ENCODE results near the gene CD93. TPM values are rescaled to one million over a fixed set of nuclear protein-coding genes. Genes with fewer than 3 reads are reported as not detected.

The CD93 gene
- polyA plus RNA-seq, 1 donor: 49.7 TPM

DNA sequence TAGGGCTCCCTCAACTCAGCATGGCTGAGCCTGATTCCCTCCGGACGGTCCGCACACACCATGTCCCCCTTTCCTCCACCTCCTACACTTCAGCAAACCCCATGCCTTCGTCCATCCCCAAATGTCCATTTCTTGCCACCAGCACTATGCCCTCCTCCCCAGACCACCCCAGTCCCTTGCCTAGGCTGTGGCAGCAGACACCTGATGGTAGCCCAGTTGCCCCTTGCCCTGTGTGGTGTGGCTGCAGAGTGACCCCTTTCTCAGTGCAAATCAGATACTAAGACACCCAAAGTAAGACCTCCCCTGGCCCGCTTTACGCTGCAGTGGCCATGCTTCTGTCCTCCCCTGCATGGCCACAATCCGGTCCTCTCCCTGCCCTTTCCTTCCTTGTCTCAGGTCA is 34.1 kb upstream of the CD93 start:
- DNase-seq (ENCODE audit: low read depth): no peak

DNA sequence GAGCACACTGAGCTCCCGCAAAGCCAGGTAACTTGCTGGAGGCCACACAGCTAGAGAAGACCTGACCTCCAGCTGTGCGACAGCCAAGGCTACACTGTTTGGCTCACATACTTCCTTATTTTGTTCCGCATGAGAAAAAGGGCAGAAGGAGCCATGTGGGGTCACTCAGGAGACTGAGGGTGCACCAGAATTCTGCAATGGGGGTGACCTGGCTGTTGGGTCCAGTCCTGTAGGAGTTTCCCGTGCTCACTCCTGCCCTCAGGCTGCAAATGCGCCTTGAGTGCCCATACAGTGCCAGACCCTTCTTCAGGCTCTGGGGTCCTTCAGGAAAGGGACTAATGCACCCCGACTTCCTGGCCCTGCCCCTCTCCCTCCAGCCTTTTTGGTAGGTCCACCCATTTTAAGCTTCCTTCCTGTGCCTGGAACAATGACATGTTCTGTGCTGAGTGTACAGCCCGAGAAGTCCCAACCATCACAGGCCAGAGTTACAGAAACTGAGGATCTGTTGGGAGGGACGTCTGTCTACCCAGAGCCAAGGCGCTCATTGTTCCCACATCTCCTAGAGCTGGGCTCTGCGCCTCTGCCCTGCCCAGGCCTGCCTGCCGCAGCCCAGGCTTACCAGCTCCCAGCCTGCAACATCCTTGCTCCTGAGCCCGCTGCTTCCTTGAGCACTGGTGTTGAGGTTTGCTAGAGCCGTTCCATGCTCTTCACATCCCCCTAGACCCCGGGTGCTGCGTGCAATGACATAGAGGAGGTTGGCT is 33.5 kb upstream of the CD93 start:
- DNase-seq (ENCODE audit: low read depth): no peak

- no peak for DNase-seq (ENCODE audit: low read depth)
These were observed 32.6 kb upstream of the CD93 start for GRCh38 chr20:23118766-23119165.

- no peak for DNase-seq (ENCODE audit: low read depth)
These were observed 32.0 kb upstream of the CD93 start for GRCh38 chr20:23118144-23118543.

GRCh38 chr20:23117738-23118137 is 31.6 kb upstream of the CD93 start:
- no peak for DNase-seq (ENCODE audit: low read depth)

GRCh38 chr20:23116311-23117089 is 30.4 kb upstream of the CD93 start:
- no peak for DNase-seq (ENCODE audit: low read depth)

DNA sequence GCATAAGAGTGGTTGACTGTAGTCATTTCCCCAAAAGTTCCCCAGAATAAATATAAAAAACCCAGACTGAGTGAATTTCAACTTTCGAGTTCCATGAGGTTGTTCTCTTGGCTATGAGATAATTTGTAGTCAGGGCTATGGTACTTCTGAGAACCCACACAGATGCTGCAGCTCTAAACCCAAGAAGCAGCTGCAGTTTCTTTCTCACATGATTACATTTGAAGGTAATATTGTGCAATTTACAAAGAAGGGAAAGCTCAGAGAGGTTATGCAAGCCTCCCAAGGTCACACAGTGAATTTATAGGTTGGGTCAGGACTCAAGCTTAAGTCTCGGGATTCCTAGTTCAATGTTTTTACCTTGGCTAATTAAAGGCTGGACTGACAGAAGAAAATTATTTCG is 29.7 kb upstream of the CD93 start:
- no peak for DNase-seq (ENCODE audit: low read depth)

- no peak for DNase-seq (ENCODE audit: low read depth)
These were observed 28.4 kb upstream of the CD93 start for GRCh38 chr20:23114448-23115082.

DNA sequence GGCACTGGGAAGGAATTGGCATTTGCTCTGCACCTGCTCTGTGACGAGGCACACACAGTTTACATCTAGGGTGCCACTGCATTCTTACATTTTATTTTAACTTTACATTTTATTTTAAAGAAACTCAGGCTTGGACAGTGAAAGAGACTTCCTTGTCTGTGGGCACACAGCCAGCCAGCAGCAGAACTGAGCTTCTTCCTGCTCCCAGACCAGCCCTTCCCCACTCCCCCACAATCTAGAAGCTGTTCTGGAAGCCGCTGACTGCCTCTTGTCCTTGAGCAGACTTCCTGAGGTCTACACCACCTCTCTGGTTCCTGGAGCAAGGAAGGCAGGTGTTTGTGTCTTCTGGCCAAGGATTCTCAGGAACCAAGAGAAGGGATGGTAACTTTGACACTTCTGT is 27.9 kb upstream of the CD93 start:
- no peak for DNase-seq (ENCODE audit: low read depth)

DNA sequence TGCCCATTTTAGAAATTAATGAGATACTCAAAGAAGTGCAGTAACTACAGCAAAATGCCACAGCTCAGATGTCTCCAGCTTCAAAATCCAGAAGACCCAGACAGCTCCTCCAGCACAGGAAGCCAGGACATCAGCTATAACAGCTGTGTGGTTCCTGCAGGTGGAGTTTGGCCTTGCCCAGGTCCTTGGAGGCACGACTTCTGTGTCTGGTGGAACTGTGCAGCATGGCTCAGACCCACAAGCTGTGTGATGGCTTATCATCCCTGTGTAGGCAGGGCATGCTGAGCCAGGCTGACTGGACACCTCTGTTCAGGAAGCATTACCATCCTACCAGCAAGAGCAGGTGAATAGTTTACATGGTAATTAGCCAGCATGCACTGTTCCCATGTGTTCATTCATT is 26.5 kb upstream of the CD93 start:
- no peak for DNase-seq (ENCODE audit: low read depth)

DNA sequence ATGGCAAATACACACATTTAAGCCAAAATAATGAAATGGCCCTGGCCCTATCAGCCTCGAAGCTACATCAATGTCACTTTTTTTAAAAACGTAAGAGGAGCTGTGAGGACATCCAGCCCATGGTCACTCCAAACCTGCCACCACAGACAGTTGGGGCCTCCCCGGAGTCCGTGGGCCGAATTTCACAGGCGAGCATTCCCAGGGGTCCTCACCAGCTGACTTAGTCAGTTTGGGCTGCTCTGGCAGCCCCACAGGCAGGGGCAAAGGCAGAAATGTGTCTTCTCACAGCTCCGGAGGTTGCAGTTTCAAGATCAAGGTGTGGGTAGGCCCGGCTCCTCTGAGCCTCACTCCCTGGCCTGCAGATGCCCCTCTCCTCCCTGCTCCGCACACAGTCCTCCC is 25.8 kb upstream of the CD93 start:
- no peak for DNase-seq (ENCODE audit: low read depth)

DNA sequence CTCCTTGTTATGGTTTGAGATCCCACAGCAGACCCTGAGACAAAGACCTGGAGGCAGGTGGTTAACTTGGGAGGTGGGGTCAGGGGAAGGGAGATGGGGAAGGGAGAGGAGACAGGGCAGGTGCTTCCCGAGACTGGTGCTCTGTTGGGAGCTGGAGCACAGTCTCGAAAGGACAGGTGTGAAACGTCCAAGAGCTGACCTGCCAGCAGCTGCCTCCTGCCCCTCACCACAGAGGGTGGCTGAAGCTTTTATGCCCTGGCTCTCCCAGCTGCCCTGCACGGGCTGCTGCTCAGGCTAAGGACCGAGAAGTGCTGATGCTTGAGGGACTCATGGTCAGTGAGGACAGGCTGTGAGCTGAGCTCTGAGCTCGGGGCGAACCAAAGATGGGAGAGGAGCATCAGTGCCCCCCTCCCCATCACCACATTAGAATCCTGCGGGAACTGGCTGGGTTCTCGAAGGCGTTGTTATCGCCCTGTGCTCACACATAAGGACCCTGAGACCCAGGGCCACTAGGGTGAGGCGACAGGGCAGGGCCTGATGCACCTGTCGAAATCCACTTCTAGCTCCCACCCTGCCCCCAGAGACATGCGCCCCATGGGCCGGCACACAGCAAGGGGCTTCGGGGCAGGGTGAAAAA is 25.3 kb upstream of the CD93 start:
- no peak for DNase-seq (ENCODE audit: low read depth)

DNA sequence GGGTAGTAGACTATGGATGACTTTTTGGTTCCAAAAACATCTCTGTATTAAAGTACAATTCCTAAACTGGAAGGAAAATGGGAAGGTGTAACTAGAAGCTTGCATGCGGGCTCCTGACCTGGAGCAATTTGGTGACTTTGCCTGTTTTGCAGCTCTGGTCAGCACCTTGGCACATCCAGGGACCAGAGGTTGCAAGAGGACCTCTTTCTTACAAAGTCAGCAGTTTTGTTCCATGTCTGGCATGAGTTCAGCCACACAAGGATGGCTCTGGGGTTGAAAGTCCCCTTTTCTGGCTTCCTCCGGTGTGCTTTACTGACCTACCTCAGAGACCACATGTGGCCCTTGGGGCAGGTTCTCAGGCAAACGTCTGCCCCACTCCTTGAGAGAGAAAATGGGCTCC is 22.7 kb upstream of the CD93 start:
- no peak for DNase-seq (ENCODE audit: low read depth)

DNA sequence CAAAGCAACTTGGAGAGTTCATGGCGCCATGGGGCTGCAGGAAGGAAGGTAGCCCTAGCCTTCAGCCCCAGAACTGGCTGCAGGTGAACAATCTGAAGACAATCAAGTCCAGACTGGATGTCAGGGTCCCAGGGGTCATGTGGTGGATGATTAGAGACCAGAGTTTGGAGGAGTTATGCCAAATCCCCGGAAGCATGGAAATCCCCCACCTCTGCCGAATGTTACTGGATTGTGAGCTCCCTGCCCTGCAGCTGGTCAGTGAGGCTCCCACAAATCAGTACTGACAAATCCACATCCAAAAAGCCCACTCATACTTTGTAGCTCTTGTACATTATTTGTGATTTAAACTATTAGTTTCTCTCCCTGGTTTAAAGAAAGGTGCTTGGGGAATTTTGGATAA is 21.3 kb upstream of the CD93 start:
- DNase-seq (ENCODE audit: low read depth): no peak

DNA sequence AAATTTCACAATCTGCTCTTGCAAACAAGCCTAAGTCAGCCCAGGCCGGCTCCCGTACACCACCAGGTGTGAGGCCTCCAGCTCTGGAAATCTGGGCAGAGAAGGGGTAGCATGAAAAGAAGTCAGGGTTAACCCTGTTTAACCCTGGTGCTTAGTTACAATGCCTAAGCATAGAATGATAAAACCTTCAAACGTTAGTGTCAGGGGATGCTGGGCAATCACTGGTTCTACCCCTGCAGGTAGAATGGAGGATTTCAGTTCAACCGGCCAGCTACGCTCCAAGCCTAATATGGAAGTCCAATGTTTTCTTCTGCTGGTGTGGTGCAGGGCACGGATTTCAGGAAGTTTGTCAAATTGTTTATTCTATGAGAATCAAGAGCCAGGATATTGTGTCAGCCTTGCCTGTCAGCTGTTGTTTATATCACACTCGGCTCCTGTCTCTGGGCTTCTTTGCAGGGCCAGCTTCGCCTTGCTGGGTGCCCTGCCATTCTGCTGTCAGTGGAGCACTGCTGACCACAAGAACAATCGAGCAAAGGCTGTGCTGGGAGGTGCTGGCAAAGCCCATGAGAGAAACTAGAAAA is 20.2 kb upstream of the CD93 start:
- DNase-seq (ENCODE audit: low read depth): no peak

- no peak for DNase-seq (ENCODE audit: low read depth)
These were observed 19.1 kb upstream of the CD93 start for GRCh38 chr20:23105193-23105592.

GRCh38 chr20:23103284-23104018 is 17.3 kb upstream of the CD93 start:
- no peak for DNase-seq (ENCODE audit: low read depth)

GRCh38 chr20:23101696-23102406 is 15.7 kb upstream of the CD93 start:
- DNase-seq (ENCODE audit: low read depth): no peak

DNA sequence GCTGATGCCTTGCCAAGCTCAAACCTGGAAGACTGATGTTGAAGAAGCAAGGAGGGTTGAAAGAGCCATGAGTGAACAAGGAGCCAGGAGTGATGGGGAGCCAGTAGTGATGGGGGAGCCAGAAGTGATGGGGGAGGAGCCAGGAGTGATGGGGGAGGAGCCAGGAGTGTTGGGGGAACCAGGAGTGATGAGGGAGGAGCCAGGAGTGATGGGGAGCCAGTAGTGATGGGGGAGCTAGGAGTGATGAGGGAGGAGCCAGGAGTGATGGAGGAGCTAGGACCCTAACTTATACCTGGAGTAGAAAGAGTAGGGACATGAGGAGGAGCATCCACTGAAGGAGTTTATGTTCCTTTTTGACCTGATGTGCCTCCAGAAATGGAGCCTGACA is 14.6 kb upstream of the CD93 start:
- no peak for DNase-seq (ENCODE audit: low read depth)

All from forelimb muscle (tissue), 1 donor.